Esophagus mucosa (tissue), 1 donor: ENCODE measurements around the gene ZBTB11. TPM values are rescaled to one million over a fixed set of nuclear protein-coding genes. Genes with fewer than 3 reads are reported as not detected.
"Not testable (repeated sequence)": the region's sequence is repeated elsewhere in the genome, so short reads cannot be mapped to it uniquely, and the experiment has no call there.

Experiments
- ATAC-seq: fragments of 200-7000 bp; cut with Tn5 transposase; one replicate; pipeline ENCODE4 v1.9.1; 2020
- total RNA-seq: library from RNA; stranded (reverse); gene quantifications from one replicate; pipeline ENCODE4 v1.2.4, GENCODE V29; 2023
- donor health status: DM: yes; HTN: yes; CAD: no.

ZBTB11 gene, protein sequence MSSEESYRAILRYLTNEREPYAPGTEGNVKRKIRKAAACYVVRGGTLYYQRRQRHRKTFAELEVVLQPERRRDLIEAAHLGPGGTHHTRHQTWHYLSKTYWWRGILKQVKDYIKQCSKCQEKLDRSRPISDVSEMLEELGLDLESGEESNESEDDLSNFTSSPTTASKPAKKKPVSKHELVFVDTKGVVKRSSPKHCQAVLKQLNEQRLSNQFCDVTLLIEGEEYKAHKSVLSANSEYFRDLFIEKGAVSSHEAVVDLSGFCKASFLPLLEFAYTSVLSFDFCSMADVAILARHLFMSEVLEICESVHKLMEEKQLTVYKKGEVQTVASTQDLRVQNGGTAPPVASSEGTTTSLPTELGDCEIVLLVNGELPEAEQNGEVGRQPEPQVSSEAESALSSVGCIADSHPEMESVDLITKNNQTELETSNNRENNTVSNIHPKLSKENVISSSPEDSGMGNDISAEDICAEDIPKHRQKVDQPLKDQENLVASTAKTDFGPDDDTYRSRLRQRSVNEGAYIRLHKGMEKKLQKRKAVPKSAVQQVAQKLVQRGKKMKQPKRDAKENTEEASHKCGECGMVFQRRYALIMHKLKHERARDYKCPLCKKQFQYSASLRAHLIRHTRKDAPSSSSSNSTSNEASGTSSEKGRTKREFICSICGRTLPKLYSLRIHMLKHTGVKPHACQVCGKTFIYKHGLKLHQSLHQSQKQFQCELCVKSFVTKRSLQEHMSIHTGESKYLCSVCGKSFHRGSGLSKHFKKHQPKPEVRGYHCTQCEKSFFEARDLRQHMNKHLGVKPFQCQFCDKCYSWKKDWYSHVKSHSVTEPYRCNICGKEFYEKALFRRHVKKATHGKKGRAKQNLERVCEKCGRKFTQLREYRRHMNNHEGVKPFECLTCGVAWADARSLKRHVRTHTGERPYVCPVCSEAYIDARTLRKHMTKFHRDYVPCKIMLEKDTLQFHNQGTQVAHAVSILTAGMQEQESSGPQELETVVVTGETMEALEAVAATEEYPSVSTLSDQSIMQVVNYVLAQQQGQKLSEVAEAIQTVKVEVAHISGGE
- 10.0 TPM for total RNA-seq

DNA sequence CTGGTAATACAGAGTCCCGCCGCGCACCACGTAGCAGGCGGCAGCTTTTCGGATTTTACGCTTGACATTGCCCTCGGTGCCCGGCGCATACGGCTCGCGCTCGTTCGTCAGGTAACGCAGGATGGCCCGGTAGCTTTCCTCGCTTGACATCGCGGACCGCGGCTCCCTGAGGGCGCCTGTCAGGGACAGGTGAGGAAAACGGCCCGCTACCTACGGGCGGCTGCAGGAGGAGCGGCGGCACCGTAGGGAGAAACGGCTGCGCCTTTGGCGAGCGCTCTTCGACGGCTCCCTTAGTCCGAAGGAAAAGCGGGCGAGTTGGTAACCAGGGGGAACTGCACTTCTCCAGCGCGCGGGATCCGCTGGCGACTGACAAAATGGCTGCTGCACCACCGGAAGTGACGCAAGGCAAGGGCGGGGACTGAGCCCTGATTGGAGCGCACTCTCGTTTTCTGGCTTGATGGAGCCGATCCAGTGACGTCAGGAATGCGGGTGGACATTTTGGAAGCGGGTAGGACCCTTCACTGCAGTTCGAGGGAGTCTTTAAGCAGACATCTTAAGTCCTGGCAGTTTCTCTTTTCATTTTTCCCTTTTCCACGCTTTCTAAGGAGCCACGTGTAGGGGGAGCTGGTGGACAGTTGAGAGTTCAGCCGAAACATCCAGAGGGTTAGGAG, at the start of gene ZBTB11:
Gene ZBTB11, minus strand, starts transcription at position 368 of the 671 bp plus-strand sequence. Its CDS starts 218 bp downstream, at position 150.
- peak; percentile 94 for ATAC-seq

DNA sequence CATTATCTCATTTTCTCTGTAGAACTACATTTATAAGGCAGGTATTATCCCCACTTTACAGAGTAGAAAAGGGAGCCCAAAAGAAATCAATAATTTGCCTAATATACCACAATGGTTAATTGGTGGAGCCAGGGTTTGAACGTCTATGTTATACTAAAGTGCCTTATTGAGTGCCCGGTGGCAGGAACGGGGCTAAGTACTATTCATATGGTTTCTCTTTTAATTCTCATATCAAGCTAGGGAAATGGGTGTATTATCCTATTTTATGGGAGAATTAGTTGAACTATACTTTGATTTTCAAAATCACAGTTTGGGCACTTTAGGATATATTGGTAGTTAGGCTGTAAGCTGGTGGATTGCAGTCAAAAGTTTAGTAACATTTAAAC, 49.0 kb upstream of the ZBTB11 start:
- no peak for ATAC-seq

DNA sequence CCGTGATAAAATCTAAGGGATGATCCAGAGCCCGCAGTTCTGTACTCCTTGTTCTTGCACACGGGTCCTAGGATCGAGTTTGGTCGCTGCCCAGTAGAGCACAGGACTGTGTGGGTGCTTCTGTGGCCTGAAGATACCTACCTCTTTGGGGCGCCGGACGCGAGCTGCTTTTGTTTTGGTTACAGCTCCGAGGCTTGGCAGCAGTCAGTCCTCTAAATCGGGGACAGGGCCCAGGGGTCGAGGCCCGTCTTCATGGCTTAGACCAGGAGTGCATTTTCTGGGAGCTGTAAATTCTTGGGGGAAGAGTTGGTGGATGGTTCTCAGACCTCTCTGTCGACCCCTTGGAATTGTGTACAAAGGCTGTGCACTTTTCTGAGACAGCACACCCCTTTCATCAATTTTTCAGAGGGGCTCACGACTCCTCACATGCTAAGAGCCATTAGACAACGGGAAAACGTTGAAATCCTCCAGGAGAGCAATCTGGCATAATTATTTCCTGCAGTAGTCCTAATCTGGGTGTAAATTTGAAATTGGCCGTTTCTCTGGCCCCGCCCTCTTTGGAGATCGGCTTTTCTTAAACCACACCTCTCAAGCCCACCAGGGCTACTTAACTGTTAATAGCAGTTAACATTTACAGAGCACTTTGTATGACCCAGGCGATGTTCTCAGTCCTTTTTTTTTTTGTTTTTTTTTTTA, 48.4 kb upstream of the ZBTB11 start:
- peak; percentile 22 for ATAC-seq

DNA sequence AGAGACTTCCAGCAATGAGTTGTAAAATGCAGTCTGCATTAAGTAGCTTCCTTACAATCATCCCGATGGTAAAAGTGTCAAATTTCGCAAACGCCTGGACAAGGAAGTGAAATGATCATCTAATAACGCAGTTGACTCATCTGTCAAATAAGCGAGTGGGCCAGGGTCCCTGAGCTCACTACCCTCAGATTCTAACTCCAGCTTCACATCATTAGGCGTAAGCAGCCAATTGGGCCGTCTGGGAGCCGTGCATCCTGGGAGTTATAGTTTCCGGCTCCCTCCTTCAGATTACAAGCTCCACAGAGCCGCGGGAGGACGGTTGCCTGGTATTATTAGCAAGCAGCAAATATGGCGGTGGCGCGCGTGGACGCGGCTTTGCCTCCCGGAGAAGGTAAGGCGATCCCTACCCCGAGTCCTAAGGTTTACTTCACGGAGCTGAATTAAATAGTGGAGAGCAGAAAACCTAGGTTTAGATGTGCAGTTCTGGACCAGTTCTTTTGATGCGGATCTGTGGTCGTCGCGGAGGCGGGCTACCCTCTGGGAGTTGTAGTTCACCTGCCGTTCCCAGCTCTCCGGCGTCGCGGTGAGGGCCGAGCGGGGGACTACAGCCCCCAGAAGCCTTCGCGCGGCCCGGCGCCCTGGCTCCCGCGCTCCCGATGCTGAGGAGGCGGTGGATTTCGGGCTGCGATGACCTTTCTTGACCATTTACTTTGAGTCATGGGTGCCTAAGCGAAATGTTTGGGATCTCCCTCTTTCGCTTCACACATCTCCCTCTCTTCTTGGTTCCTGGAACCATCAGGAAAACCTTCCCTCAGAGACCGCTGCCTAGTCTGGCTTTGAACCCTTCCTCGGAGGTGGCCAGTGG, 47.6 kb upstream of the ZBTB11 start, which contains the start of gene CEP97:
Gene CEP97, plus strand, starts transcription at position 286 of the 865 bp plus-strand sequence. Its CDS starts 63 bp downstream, at position 349.
- peak; percentile 98 for ATAC-seq

DNA sequence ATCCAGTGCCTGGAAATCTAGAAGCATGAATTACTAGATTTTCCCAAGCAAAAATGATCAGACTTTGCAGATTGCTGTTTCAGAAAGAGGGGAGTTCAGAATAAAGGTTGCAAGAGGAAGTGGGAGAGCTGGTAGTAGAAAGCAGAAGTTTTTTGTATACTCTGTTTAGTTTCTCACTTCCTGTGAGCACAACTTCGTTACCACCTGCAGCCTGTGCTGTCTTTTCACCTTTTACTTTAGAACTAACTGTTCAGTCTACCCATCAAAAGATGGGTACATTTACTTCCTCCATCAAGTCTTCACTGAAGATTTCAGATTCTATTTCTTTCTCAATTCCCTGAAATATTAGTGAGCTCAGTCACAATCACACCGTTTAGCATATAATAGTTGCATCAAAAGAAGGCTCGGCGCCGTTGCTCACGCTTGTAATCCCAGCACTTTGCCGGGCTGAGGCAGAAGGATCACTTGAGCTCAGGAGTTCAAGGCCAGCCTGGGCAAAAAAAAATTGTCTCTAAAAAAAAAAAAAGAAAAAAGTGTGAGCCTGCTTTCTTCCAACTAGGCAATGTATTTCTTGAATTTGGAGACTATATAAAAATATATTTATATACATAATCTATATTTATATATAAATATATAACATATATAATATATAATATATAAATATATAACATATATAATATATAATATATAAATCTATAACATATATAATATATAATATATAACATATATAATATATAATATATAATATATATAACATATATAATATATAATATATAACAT, 45.7 kb upstream of the ZBTB11 start:
- ATAC-seq: no peak

DNA sequence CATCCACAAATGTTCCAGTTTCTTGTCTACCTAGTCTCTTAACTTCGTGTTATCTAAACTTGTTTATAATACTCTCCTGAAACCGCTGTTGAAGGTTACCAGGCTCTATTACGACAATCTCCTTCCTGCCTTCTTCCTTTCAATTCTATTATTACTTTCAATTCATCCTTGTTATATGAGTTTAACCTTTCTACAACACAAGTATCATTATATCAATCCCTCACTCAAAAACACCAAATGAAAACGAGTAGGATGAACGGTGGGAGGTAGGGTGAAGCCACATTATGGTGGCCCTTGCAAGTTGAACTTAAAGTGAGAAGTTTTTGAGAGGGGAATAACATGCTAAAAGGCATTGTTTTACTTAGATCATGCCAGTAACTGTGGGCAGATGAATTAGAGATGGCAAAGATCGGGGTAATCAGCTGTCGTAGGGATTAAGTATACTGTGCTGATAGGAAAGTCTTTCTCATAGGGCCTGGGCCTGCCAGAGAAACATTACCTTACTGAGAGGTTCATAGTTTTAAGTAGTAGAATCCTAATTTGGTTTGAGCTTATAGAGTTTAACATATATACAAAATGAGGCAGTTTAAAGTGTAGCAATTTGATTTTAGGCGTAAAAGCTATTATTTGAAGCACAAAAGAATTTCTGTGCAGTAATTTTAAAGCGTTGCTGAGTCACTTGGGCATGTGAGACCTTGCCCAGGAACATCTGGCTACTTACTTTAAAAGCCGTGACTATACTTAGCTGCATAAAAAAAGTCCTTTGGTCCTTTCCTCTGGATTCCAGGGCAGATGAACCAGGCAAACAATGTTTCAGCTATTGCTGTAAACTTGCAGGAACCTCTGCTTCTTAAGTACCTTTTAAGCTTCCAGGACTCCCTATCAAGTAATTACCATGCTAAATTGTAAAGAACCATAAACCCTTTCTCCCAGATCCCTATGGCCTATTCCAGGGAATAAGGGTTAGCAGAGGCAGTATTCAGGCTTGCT, 44.2 kb upstream of the ZBTB11 start:
- peak; percentile 25 for ATAC-seq

DNA sequence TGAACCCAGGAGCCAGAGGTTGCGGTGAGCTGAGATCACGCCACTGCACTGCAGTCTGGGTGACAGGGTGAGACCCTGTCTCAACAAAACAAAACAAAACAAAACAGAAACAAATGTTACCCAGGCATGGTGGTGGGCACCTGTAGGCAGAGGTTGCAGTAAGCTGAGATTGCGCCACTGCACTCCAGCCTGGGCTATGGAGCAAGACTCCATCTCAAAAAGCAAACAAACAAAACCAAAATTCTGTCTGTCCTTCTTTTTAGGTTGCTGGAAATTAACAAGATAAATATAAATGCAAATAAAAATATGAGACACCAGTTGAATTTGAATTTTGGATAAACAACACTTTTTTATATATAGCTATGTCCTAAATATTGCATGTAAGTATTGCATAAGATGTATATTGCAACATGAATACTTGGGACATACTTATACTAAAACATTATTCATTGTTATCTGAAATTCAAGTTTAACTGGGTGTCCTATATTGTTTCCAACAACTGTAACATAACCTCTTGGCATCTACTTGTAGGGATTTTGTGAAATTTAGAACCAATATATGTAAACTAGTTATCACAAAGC, 42.8 kb upstream of the ZBTB11 start:
- ATAC-seq: peak; percentile 8

DNA sequence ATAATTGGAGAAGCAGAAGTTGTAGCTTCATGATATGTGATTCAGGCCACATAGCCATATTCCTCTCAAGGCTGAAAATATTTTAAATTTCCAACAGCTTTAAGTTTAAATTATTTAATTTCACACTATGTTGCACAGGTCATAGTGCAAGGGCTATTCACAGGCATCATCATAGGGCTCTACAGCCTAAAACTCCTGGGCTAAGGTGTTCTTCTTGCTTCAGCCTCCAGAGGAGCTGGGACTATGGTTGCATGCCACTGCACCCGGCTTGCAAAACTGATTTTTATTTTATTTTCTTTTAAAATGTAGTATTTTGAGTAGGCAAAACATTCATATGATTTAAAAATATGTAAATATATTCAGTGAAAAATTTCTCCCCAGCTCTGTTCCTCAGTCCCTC, 41.5 kb upstream of the ZBTB11 start:
- no peak for ATAC-seq

DNA sequence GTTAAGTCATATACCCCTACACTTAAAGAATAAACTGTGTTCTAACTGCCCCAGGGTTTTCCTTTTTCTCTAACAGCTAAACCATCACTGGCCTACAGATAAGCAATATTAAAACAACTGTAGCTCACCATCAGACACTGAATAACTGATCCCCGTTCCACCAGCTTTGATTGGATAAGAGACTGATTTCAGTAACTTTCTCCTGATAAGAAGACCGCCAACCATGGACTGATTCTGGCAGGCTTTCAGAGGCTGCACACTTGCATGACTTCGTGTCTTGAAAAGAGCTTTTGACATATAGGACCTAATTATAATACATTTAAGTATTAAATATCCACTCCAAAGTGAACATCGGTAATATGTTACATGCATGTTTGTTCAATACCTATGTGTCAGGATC, 32.2 kb upstream of the ZBTB11 start:
- no peak for ATAC-seq

DNA sequence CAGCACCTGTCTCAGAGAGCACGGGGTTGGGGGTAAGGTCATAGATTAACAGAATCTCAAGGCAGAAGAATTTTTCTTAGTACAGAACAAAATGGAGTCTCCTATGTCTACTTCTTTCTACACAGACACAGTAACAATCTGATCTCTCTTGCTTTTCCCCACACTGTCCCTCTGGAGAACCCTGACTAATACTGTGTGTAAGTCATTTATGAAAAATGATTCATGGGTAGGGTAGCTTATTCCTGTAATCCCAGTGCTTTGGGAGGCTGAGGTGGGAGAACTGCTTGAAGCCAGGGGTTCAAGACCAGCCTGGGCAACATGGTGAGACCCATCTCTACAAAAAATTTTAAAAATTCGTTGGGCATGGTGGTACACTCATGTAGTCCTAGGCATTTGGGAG, 27.7 kb upstream of the ZBTB11 start:
- peak; percentile 80 for ATAC-seq

DNA sequence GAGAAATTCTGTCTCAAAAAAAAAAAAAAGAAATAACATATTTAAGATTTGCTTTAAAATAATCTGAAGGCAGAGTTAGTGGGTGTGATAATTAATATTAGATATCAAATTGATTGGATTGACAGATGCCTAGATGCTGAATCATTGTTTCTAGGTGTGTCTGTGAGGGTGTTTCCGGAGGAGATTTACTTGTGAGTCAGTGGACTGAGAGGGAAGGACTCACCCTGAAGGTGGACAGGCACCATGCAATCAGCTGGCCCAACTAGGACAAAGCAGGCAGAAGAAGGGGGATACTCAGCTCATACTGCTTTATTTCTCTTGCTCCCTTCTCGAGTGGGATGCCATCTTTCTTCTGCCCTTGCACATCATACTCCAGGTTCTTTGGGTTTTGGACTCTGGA, 26.2 kb upstream of the ZBTB11 start:
- ATAC-seq: peak; percentile 96

DNA sequence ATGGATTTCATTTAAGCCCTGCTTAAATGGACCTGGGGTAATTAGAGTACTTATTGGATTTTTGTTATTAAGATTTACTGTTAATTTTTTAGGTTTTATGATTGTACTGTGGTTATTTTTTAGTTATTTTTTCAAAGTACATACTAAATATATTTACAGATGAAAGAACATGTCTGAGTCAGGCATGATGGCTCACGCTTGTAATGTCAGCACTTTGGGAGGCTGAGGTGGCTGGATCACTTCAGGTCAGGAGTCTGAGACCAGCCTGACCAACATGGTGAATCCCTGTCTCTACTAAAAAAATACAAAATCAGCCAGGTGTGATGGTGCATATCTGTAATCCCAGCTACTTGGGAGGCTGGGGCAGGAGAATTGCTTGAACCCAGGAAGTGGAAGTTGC, 25.8 kb upstream of the ZBTB11 start:
- ATAC-seq: no peak

DNA sequence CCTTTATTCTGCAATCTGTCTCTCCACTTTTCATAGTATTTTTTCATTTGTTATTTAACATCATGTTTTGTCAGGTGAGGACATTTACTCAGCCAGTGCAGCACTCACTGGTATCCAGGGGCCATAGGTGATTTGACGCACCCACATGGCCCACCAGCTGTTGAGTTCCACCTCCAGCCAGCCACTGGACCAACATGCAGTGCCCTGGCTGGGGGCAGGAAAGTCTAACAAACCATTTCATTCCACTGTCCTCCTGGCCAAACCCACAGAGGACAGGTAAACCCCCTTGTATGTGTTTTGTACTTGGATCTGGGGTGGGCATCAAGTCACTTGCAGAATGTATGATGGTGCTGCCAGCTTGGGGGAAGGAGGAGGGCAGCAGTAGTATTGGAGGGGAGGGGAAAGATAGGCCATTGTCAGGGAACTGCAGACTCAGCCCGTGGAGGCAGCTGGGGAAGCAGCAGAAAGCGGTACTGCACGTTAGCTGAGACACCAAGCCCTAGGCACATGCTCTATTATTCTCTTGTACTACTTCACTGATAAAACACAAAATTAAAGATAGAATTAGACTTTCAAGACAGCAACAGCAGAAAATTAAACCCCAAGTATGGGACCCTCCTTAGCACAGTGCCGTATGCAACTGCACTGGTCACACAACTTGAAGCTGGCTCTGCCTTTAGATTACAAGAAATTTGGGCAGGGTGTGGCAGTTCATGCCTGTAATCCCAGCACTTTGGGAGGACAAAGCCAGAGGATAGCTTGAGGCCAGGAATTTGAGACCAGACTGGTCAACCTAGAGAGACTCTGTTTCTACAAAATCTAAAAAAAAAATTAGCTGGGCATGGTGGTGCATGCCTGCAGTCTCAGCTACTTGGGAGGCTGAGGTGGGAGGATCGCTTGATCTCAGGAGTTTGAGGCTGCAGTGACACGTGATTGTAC, 25.0 kb upstream of the ZBTB11 start:
- ATAC-seq: no peak

DNA sequence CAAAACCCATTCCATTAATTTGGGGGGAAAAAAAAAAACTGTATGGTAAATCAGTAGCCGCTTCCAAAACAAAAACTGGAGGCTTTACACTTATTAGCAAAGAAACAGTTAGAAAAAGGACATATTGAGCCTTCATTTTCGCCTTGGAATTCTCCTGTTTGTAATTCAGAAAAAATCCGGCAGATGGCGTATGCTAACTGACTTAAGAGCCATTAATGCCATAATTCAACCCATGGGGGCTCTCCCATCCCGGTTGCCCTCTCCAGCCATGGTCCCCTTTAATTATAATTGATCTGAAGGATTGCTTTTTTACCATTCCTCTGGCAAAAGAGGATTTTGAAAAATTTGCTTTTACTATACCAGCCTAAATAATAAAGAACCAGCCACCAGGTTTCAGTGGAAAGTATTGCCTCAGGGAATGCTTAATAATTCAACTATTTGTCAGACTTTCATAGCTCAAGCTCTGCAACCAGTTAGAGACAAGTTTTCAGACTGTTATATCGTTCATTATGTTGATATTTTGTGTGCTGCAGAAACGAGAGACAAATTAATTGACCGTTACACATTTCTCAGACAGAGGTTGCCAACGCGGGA, 18.9 kb upstream of the ZBTB11 start:
- no peak for ATAC-seq

DNA sequence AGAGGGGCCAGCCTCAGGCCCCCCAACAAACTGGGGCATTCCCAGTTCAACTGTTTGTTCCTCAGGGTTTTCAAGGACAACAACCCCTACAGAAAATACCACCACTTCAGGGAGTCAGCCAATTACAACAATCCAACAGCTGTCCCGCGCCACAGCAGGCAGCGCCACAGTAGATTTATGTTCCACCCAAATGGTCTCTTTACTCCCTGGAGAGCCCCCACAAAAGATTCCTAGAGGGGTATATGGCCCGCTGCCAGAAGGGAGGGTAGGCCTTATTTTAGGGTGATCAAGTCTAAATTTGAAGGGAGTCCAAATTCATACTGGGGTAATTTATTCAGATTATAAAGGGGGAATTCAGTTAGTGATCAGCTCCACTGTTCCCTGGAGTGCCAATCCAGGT, 17.9 kb upstream of the ZBTB11 start:
- not testable (repeated sequence) for ATAC-seq

DNA sequence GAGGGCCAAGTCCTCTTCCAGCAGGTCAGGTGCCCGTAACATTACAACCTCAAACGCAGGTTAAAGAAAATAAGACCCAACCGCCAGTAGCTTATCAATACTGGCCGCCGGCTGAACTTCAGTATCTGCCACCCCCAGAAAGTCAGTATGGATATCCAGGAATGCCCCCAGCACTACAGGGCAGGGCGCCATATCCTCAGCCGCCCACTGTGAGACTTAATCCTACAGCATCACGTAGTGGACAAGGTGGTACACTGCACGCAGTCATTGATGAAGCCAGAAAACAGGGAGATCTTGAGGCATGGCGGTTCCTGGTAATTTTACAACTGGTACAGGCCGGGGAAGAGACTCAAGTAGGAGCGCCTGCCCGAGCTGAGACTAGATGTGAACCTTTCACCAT, 16.6 kb upstream of the ZBTB11 start:
- ATAC-seq: peak; percentile 86
